GM12891 (cell line): Measurements from ENCODE around the gene NKAIN2.

Experiments
- PAX5 ChIP-seq: IDR thresholded peaks from 2 replicates; pipeline ENCODE4 v1.6.1; 2011; ENCODE audit warnings: low read length, moderate library complexity, mild to moderate bottlenecking; ENCODE audit not compliant: insufficient read depth, severe bottlenecking
- POLR2A ChIP-seq: IDR thresholded peaks from 2 replicates; pipeline ENCODE4 v1.6.1; 2011; ENCODE audit warnings: low read depth, low read length, control low read depth
- POLR2AphosphoS5 ChIP-seq: IDR thresholded peaks from 2 replicates; pipeline ENCODE4 v1.6.1; 2011; ENCODE audit warnings: low read depth, low read length, control low read depth
- SPI1 ChIP-seq: IDR thresholded peaks from 2 replicates; pipeline ENCODE4 v1.6.1; 2011; ENCODE audit warnings: low read depth, low read length, control low read depth
- TAF1 ChIP-seq: IDR thresholded peaks from 2 replicates; pipeline ENCODE4 v1.6.1; 2011; ENCODE audit warnings: low read depth, low read length, control low read depth

GRCh38 chr6:124854338-124854922, 1050.8 kb downstream of the NKAIN2 start:
- TF ChIP-seq POLR2AphosphoS5 (no peak), TAF1 (no peak), POLR2A (no peak), PAX5 (no peak), SPI1 (no peak)
